ENCODE measurements around the gene POLN. TPM values are rescaled to one million over a fixed set of nuclear protein-coding genes. Genes with fewer than 3 reads are reported as not detected.

The POLN gene
- total RNA-seq, 4 donors from 2014 or later, result 3.3 to 9.6 (median 5.5) TPM

DNA sequence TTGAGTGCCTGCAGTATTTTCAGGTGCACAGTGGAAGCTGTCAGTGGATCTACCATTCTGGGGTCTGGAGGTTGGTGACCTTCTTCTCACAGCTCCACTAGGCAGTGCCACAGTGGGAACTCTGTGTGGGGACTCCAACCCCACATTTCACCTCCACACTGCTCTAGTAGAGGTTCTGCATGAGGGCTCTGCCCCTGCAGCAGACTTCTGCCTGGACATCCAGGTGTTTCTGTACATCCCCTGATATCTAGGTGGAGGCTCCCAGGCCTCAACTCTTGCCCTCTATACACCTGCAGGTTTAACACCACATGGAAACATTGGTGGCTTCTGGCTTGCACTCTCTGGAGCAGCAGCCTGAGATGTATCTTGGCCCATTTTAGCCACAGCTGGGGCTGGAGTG, 216.1 kb downstream of the POLN start:
- no peaks in the 10 kb centered on the region for H3K36me3 ChIP-seq
- H3K9me3 ChIP-seq, result no peaks in the 10 kb centered on the region
- H3K4me1 ChIP-seq, result no peaks in the 10 kb centered on the region
- TF ChIP-seq, protein P1, sequence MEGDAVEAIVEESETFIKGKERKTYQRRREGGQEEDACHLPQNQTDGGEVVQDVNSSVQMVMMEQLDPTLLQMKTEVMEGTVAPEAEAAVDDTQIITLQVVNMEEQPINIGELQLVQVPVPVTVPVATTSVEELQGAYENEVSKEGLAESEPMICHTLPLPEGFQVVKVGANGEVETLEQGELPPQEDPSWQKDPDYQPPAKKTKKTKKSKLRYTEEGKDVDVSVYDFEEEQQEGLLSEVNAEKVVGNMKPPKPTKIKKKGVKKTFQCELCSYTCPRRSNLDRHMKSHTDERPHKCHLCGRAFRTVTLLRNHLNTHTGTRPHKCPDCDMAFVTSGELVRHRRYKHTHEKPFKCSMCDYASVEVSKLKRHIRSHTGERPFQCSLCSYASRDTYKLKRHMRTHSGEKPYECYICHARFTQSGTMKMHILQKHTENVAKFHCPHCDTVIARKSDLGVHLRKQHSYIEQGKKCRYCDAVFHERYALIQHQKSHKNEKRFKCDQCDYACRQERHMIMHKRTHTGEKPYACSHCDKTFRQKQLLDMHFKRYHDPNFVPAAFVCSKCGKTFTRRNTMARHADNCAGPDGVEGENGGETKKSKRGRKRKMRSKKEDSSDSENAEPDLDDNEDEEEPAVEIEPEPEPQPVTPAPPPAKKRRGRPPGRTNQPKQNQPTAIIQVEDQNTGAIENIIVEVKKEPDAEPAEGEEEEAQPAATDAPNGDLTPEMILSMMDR (IDR thresholded peaks at IDR 0.05), result no peak
- TF ChIP-seq POLR2A (IDR thresholded peaks at IDR 0.05) (no peak), EP300 (IDR thresholded peaks at IDR 0.05) (no peak)
- no peak for DNase-seq (ENCODE audit: low spot score in 2 of 2)
- H3K27me3 ChIP-seq, result peaks cover 0 to 28% of the 10 kb centered on the region in 2 donors
- no peak overlapping the region for H3K27ac ChIP-seq
- no peak overlapping the region for H3K4me3 ChIP-seq

DNA sequence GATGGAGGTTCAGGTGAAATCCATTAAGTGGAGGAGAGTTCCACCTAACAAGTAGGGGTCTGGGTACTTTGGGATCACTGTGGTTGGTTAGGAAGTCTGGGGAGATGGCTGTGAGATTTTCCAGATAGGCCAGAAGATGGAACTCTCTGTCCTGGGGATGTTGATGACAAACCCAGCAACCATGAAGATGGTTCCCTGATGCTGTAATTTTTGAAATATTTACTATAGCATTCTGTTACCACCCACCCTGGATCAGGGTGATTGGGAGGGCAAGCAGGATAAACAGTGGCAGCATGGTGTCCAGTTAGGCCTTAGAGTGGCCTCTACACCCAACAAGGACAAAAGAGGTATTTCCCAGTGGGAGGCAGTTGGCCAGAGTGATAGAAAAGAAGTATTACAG, 217.2 kb downstream of the POLN start:
- Histone ChIP-seq H3K4me1 (no peaks in the 10 kb centered on the region), H3K9me3 (no peaks in the 10 kb centered on the region), H3K27ac (no peak overlapping the region), H3K27me3 (peaks cover 0 to 28% of the 10 kb centered on the region in 2 donors), H3K4me3 (no peak overlapping the region), H3K36me3 (no peaks in the 10 kb centered on the region)
- TF ChIP-seq EP300 (IDR thresholded peaks at IDR 0.05), result no peak
- TF ChIP-seq POLR2A (IDR thresholded peaks at IDR 0.05), result no peak
- no peak for DNase-seq (ENCODE audit: low spot score in 2 of 2)

Small RNA genes within 50 kb of the gene (small RNA-seq; reads per million reads assigned to genes)
- not detected for gene COX6B1P5

Other genes starting within 250 kb of the POLN start
- 10 to 100 TPM; 32.9 to 43.1 (median 37.5) TPM for gene NELFA, start 233.1 kb downstream of the POLN start, total RNA-seq
- 10 to 100 TPM in 1 of 4 donors, 1 to 10 TPM in 3; 1.8 to 11.1 (median 5.6) TPM for gene NAT8L, start 182.8 kb downstream of the POLN start, total RNA-seq
- 10 to 100 TPM in 3 of 4 donors, 1 to 10 TPM in 1; 9.6 to 20.1 (median 17.5) TPM for gene HAUS3, start within 50 bp of the POLN start, total RNA-seq
- 10 to 100 TPM; 62.4 to 77.1 (median 62.9) TPM for gene MXD4, start 20.0 kb upstream of the POLN start, total RNA-seq
- 10 to 100 TPM; 16.2 to 44.4 (median 26.5) TPM for gene ZFYVE28, start 176.5 kb upstream of the POLN start, total RNA-seq
- not detected for gene CFAP99, start 176.8 kb upstream of the POLN start, total RNA-seq
- 10 to 100 TPM; 33.0 to 67.7 (median 49.3) TPM for gene RNF4, start 227.0 kb upstream of the POLN start, total RNA-seq

Data from tibial nerve (tissue), 4 donors.